ENCODE results near the gene BMPR1B.

The BMPR1B gene

DNA sequence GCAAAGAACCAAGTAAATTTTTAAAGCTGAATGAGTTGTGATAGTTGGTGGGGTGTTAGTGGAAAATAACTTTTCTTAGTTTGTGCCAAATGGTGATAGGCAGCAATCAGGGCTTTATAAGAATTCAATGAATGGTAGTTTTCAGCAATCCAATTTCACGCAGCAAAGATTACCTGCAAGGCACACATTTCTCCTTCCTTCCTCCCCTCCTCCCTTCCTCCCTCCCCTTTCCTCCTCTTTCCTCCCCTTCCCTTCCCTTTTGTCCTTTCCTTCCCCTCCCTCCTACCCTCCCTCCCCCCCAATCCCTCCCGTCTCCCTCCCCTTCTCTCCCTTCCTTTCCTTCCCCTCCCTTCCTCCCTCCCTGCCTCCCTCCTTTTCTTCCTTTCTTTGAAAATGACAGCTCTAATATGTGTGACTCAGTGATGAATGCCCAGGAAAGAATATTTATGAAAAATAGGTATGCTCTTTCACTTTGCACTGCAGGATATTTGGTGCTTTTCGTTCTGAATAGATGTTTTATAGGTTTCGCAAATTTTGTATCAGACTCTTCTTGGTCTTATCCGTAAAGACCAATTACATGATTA lies 168.1 kb downstream of the BMPR1B start:
- no peak for TF ChIP-seq EZH2 (IDR thresholded peaks at IDR 0.05; ENCODE audit: borderline replicate concordance, low read depth, low read length, severe bottlenecking)
- TF ChIP-seq CTCF (IDR thresholded peaks at IDR 0.05; ENCODE audit: borderline replicate concordance, extremely low read depth, low read length, poor library complexity, severe bottlenecking), result no peak
- no peaks in the 10 kb centered on the region for H3K79me2 ChIP-seq (ENCODE audit: insufficient read depth, low read length)
- H2AFZ ChIP-seq (ENCODE audit: low read depth, low read length), result no peak overlapping the region
- H3K9me3 ChIP-seq (ENCODE audit: insufficient read depth, low read length, severe bottlenecking), result no peaks in the 10 kb centered on the region
- no peaks in the 10 kb centered on the region for H3K36me3 ChIP-seq (ENCODE audit: insufficient read depth, low read length)
- no peak overlapping the region for H3K4me2 ChIP-seq (ENCODE audit: insufficient read depth, low read length)
- H3K4me3 ChIP-seq (ENCODE audit: low read depth in 1 of 2, low read length in 2 of 2), result no peak overlapping the region
- H3K27ac ChIP-seq (ENCODE audit: low read length), result no peak overlapping the region
- H3K27me3 ChIP-seq (ENCODE audit: insufficient read depth, low read length, poor library complexity), result no peaks in the 10 kb centered on the region
- H3K9ac ChIP-seq (ENCODE audit: low read depth, low read length), result no peak overlapping the region
- ATAC-seq (ENCODE audit: insufficient read depth, low read depth), result no peak
- H4K20me1 ChIP-seq (ENCODE audit: insufficient read depth, low read length), result no peaks in the 10 kb centered on the region
- no peak for DNase-seq
- H3K4me1 ChIP-seq (ENCODE audit: insufficient read depth, low read length), result no peaks in the 10 kb centered on the region

- no peaks in the 10 kb centered on the region for H3K79me2 ChIP-seq (ENCODE audit: insufficient read depth, low read length)
- H3K36me3 ChIP-seq (ENCODE audit: insufficient read depth, low read length), result no peaks in the 10 kb centered on the region
- no peaks in the 10 kb centered on the region for H3K9me3 ChIP-seq (ENCODE audit: insufficient read depth, low read length, severe bottlenecking)
- TF ChIP-seq CTCF (IDR thresholded peaks at IDR 0.05; ENCODE audit: borderline replicate concordance, extremely low read depth, low read length, poor library complexity, severe bottlenecking) (no peak), EZH2 (IDR thresholded peaks at IDR 0.05; ENCODE audit: borderline replicate concordance, low read depth, low read length, severe bottlenecking) (no peak)
- no peaks in the 10 kb centered on the region for H4K20me1 ChIP-seq (ENCODE audit: insufficient read depth, low read length)
- no peak for DNase-seq
- no peak overlapping the region for H3K4me2 ChIP-seq (ENCODE audit: insufficient read depth, low read length)
- no peak for ATAC-seq (ENCODE audit: insufficient read depth, low read depth)
- no peaks in the 10 kb centered on the region for H3K27me3 ChIP-seq (ENCODE audit: insufficient read depth, low read length, poor library complexity)
- no peak overlapping the region for H3K27ac ChIP-seq (ENCODE audit: low read length)
- H3K4me1 ChIP-seq (ENCODE audit: insufficient read depth, low read length), result no peaks in the 10 kb centered on the region
- no peak overlapping the region for H3K4me3 ChIP-seq (ENCODE audit: low read depth in 1 of 2, low read length in 2 of 2)
- no peak overlapping the region for H2AFZ ChIP-seq (ENCODE audit: low read depth, low read length)
- H3K9ac ChIP-seq (ENCODE audit: low read depth, low read length), result no peak overlapping the region
Measured at GRCh38 chr4:94926936-94927335, 169.2 kb downstream of the BMPR1B start.

DNA sequence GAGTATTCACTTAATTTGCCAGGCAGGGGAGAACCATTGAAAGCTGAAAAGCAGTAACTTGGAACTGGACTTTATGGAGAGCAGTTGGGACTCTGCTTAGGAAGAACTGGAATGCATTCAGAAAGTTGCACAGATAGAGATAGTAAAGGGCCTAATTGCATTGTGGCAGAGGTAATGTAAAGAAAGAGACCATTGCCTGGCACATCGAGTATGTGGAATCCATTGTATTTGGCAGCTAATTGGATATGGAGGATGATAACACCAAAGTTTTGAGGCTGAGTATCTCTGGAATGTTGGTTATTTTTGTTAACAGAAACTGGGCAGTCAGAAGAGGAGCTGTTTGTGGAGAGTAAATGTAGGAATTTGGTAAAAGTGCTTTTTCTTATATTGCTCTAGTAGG lies 169.9 kb downstream of the BMPR1B start:
- Histone ChIP-seq H3K9me3 (ENCODE audit: insufficient read depth, low read length, severe bottlenecking) (no peaks in the 10 kb centered on the region), H3K4me2 (ENCODE audit: insufficient read depth, low read length) (no peak overlapping the region), H3K79me2 (ENCODE audit: insufficient read depth, low read length) (no peaks in the 10 kb centered on the region), H3K36me3 (ENCODE audit: insufficient read depth, low read length) (no peaks in the 10 kb centered on the region), H3K4me1 (ENCODE audit: insufficient read depth, low read length) (no peaks in the 10 kb centered on the region), H3K9ac (ENCODE audit: low read depth, low read length) (no peak overlapping the region), H3K27ac (ENCODE audit: low read length) (no peak overlapping the region), H4K20me1 (ENCODE audit: insufficient read depth, low read length) (no peaks in the 10 kb centered on the region), H3K27me3 (ENCODE audit: insufficient read depth, low read length, poor library complexity) (no peaks in the 10 kb centered on the region), H2AFZ (ENCODE audit: low read depth, low read length) (no peak overlapping the region), H3K4me3 (ENCODE audit: low read depth in 1 of 2, low read length in 2 of 2) (no peak overlapping the region)
- TF ChIP-seq CTCF (IDR thresholded peaks at IDR 0.05; ENCODE audit: borderline replicate concordance, extremely low read depth, low read length, poor library complexity, severe bottlenecking) (no peak), EZH2 (IDR thresholded peaks at IDR 0.05; ENCODE audit: borderline replicate concordance, low read depth, low read length, severe bottlenecking) (no peak)
- ATAC-seq (ENCODE audit: insufficient read depth, low read depth) (no peak), DNase-seq (no peak)

DNA sequence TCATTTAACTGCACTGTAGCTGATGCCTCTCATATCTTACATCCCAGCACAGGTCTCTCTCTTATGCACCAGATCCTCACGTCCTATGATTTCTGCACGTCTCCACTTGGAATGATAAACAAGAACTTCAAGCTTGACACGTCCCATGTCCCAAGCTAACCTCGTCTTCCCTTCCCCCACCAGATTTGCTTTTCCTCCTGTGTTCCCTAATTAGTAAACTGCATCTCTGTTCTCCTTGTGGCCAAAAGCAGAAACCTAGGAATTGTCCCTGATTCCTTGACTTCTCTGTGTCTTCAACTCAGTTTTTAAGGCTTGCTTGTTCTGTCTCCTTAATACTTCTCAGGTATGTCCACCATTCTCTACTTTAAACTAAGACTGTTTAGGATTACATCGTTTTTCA lies 171.9 kb downstream of the BMPR1B start:
- DNase-seq, result no peak
- H4K20me1 ChIP-seq (ENCODE audit: insufficient read depth, low read length), result no peaks in the 10 kb centered on the region
- H3K9me3 ChIP-seq (ENCODE audit: insufficient read depth, low read length, severe bottlenecking), result no peaks in the 10 kb centered on the region
- ATAC-seq (ENCODE audit: insufficient read depth, low read depth), result no peak
- H3K4me3 ChIP-seq (ENCODE audit: low read depth in 1 of 2, low read length in 2 of 2), result no peak overlapping the region
- no peak overlapping the region for H2AFZ ChIP-seq (ENCODE audit: low read depth, low read length)
- TF ChIP-seq EZH2 (IDR thresholded peaks at IDR 0.05; ENCODE audit: borderline replicate concordance, low read depth, low read length, severe bottlenecking) (no peak), CTCF (IDR thresholded peaks at IDR 0.05; ENCODE audit: borderline replicate concordance, extremely low read depth, low read length, poor library complexity, severe bottlenecking) (no peak)
- no peaks in the 10 kb centered on the region for H3K4me1 ChIP-seq (ENCODE audit: insufficient read depth, low read length)
- no peak overlapping the region for H3K27ac ChIP-seq (ENCODE audit: low read length)
- H3K9ac ChIP-seq (ENCODE audit: low read depth, low read length), result no peak overlapping the region
- H3K27me3 ChIP-seq (ENCODE audit: insufficient read depth, low read length, poor library complexity), result no peaks in the 10 kb centered on the region
- no peaks in the 10 kb centered on the region for H3K79me2 ChIP-seq (ENCODE audit: insufficient read depth, low read length)
- H3K4me2 ChIP-seq (ENCODE audit: insufficient read depth, low read length), result no peak overlapping the region
- H3K36me3 ChIP-seq (ENCODE audit: insufficient read depth, low read length), result no peaks in the 10 kb centered on the region

All from DND-41 (cell line).